RWPE1 (cell line): Measurements from ENCODE around the gene ACO2.

Experiments used
- CTCF ChIA-PET: fragments of 350-600 bp; sonication (Branson Sonifier 250); formaldehyde crosslinking; extraction: SDS; loops from one replicate; lab custom pipeline; 2021; lab: Yijun Ruan, JAX
- POLR2A ChIA-PET: fragments of 400-600 bp; formaldehyde crosslinking; extraction: SDS; loops from one replicate; lab custom pipeline; 2020; ENCODE audit warnings: antibody characterized with exemption; ENCODE audit not compliant: low non-redundant PET; lab: Yijun Ruan, JAX
- DNase-seq: peaks from one replicate; pipeline ENCODE4 v3.0.0; 2012; ENCODE audit warnings: low spot score
- H3K27ac ChIP-seq: fragments of 450-650 bp; 2 replicates; pipeline ENCODE4 v1.5.1; 2017
- TF ChIP-seq, protein P1 (sequence below): fragments of 450-650 bp; conservative IDR thresholded peaks from 2 replicates; pipeline ENCODE4 v1.5.1; 2017; ENCODE audit warnings: low read depth, mild to moderate bottlenecking

Gene ACO2

GRCh38 chr22:41522813-41523212, 53.9 kb downstream of the ACO2 start:
- CTCF ChIA-PET, result no interaction called here
- TF ChIP-seq, protein P1, sequence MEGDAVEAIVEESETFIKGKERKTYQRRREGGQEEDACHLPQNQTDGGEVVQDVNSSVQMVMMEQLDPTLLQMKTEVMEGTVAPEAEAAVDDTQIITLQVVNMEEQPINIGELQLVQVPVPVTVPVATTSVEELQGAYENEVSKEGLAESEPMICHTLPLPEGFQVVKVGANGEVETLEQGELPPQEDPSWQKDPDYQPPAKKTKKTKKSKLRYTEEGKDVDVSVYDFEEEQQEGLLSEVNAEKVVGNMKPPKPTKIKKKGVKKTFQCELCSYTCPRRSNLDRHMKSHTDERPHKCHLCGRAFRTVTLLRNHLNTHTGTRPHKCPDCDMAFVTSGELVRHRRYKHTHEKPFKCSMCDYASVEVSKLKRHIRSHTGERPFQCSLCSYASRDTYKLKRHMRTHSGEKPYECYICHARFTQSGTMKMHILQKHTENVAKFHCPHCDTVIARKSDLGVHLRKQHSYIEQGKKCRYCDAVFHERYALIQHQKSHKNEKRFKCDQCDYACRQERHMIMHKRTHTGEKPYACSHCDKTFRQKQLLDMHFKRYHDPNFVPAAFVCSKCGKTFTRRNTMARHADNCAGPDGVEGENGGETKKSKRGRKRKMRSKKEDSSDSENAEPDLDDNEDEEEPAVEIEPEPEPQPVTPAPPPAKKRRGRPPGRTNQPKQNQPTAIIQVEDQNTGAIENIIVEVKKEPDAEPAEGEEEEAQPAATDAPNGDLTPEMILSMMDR, result no peak
- POLR2A ChIA-PET, result no interaction called here
- peak overlapping the region; percentile 61 for H3K27ac ChIP-seq
- no peak for DNase-seq

DNA sequence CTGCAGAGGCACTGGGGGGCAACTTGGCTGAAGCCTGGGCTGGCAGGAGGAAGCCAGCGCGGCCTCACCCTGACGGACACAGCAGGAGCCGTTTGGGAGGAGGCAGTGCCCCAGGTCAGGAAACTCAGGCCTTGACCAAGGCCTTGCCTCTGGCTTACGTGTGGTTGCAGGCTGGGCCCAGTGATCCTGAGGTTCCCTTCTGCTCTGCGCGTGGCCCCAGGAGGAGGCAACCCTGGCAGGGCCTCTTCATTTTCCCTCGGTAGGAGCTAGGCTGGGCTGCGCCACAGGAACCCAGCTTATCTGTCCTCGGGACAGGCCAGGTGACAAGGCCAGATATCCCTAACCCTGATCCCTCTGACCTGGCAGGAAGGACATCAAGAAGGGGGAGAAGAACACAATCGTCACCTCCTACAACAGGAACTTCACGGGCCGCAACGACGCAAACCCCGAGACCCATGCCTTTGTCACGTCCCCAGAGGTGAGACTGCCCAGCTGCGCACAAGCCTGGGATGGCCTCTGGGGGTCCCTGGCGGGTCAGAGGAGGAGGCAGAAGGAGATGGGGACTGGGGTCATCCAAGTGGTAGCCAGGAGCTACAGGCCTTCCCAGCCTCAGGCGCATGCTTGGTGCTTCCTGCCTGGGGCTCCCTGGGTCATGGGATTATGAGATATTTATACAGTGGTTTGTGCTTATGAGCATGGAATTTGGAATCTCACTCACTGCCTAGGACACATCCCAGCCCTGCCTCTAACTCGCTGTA, 54.7 kb downstream of the ACO2 start:
- no peak for DNase-seq
- POLR2A ChIA-PET, result no interaction called here
- CTCF ChIA-PET, result no interaction called here
- peak overlapping the region; percentile 61 for H3K27ac ChIP-seq
- TF ChIP-seq, protein P1, result no peak

GRCh38 chr22:41524251-41524661, 55.3 kb downstream of the ACO2 start:
- POLR2A ChIA-PET, result no interaction called here

DNA sequence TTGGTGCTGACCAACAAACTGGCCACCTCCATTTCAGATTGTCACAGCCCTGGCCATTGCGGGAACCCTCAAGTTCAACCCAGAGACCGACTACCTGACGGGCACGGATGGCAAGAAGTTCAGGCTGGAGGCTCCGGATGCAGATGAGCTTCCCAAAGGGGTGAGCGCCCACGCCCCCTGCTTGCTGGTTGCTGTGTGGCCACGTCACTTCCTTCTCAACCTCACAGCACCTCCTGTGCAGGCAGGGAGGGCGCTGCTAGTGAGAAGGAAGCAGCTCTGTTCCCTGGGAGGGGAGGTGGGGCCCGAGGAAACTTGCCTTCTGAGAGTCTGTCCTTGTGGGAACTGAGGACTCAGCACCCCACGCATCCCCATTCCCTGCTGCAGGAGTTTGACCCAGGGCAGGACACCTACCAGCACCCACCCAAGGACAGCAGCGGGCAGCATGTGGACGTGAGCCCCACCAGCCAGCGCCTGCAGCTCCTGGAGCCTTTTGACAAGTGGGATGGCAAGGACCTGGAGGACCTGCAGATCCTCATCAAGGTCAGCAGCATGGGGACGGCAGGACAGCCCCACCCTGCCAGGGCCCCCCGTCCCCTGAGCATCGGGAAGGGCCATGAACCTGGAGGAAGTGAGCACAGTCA, 56.0 kb downstream of the ACO2 start:
- DNase-seq, result no peak
- ChIA-PET POLR2A (no interaction called here), CTCF (interaction anchor here (1.0 kb wide), 1 partner anchor 13 kb away, joined by 3 read pairs; no protein-coding TSS in a partner anchor)
- TF ChIP-seq, protein P1, result no peak
- peak overlapping the region; percentile 61 for H3K27ac ChIP-seq

More at GRCh38 chr22:41524251-41524661, 55.3 kb downstream of the ACO2 start:
- DNase-seq, result no peak
- TF ChIP-seq, protein P1, result no peak
- peak overlapping the region; percentile 61 for H3K27ac ChIP-seq
- CTCF ChIA-PET, result interaction anchor here (1.0 kb wide), 1 partner anchor 14 kb away, joined by 3 read pairs; no protein-coding TSS in a partner anchor

DNA sequence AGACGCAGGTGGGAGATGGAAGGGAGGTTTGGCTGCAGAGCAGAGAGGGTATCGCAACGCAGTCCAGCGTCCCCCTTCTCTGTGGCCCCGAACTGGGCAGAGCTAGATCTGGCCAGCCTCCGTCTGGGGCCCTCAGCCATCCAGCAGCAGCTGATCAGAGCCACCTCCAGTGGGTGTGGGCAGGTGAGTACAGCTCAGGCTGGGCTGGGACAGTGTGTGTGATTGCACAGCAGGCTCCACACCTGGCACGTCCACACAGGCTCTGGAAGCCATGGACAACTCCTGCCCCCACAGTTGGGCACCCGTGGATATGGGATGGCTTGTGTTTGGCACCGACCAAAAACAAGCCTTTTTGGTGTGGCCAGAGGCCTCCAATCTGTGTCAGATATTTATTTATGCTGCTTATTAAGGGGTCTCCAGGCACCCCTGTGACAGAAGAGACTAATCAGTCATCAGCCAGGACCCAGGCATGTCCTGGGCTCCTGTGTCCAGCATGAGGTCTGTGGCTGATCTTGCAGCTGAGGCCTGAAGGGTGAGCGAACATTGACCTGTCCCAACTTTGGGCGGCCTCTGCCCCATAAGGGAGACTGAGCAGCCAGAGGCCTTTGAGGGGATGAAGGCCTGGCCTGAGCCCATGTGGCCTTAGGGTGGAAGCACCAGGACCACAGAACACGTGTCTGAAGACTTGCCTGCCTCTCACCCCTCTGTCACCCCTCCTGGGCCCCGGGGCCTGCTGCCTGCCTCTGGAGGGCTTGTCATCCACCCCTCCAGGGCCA, 56.7 kb downstream of the ACO2 start:
- TF ChIP-seq, protein P1, result no peak
- POLR2A ChIA-PET, result no interaction called here
- CTCF ChIA-PET, result interaction anchor here (1.0 kb wide), 1 partner anchor 12 kb away, joined by 3 read pairs; no protein-coding TSS in a partner anchor
- peak overlapping the region; percentile 61 for H3K27ac ChIP-seq
- DNase-seq, result no peak

DNA sequence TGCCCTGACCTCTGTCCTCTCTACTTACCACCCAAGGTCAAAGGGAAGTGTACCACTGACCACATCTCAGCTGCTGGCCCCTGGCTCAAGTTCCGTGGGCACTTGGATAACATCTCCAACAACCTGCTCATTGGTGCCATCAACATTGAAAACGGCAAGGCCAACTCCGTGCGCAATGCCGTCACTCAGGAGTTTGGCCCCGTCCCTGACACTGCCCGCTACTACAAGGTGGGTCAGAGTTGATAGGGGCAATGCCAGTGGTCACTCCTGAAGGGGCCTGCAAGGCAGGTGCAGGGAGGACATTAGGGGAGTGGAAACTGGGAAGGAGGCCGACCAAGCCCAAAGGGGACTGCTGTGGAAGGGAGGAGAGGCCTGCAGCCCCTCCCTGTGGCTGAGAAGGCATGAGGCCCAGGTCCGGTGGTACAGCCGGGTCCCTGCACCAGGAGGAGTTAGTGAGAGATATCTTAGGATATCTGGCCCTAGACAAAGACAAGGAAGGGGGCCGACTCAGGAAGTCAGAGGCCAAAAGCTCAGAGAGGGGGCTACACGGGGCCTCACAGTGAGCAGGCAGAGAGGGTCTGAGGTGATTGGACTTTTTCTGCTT, 57.4 kb downstream of the ACO2 start:
- DNase-seq, result no peak
- POLR2A ChIA-PET, result no interaction called here
- peak overlapping the region; percentile 61 for H3K27ac ChIP-seq
- TF ChIP-seq, protein P1, result no peak
- CTCF ChIA-PET, result interaction anchor here (1.2 to 1.6 kb wide), 2 partner anchors 9 to 123 kb away, joined by 3 to 13 read pairs; no protein-coding TSS in a partner anchor
